Keratinocyte (primary cell): ENCODE measurements around the gene CHRD.

ENCODE experiments used
- CTCF ChIP-seq, 3 experiments: IDR thresholded peaks in 1 of 3; conservative IDR thresholded peaks in 1 of 3; optimal IDR thresholded peaks in 1 of 3; 2 replicates in 2 of 3; 3 replicates in 1 of 3; pipeline versions ENCODE3 to v1.5.1; 2011; ENCODE audit warnings: low read length in 3 of 3, mild to moderate bottlenecking in 3 of 3, moderate library complexity in 2 of 3, control low read depth in 1 of 3, inconsistent platforms in 1 of 3; ENCODE audit not compliant: insufficient read depth in 2 of 3; ENCODE audit errors: extremely low read depth in 1 of 3
- EZH2 ChIP-seq: IDR thresholded peaks from one replicate; pipeline ENCODE4 v1.6.1; 2012; ENCODE audit warnings: inconsistent platforms, mild to moderate bottlenecking, low read length, moderate library complexity

DNA sequence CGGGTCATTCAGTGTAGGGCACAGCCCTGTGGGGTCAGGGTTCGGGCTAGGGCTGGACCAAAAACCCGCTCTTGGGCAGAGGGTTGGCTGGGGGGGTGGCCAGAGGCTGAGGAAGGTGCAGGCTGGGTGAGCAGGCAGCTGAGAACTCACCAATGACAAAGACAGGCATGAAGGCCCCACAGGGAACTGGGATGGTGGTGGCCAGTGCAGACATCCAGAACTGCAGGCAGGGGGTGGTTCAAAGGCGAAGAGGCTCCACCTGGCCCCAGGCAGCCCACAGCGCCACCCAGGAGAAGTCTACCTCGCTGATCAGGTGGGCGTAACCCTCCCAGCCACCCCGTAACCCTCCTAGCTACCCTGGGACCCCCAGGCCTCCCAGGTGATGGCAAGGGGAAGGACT lies 25.1 kb upstream of the CHRD start:
- TF ChIP-seq CTCF (optimal IDR thresholded peaks at IDR 0.05 in 1 of 3, IDR thresholded peaks at IDR 0.05 in 1 of 3, conservative IDR thresholded peaks at IDR 0.05 in 1 of 3; ENCODE audit: extremely low read depth in 1 of 3, insufficient read depth in 2 of 3, low read length in 3 of 3) = no peak
- TF ChIP-seq EZH2 = no peak
